GM21529 (cell line): Measurements from ENCODE around the gene IRX5.

Source experiments
- ATAC-seq: cut with Tn5 transposase; IDR thresholded peaks from one replicate; pipeline ENCODE4 v1.9.1; 2021; ENCODE audit not compliant: unreplicated experiment

The IRX5 gene

DNA sequence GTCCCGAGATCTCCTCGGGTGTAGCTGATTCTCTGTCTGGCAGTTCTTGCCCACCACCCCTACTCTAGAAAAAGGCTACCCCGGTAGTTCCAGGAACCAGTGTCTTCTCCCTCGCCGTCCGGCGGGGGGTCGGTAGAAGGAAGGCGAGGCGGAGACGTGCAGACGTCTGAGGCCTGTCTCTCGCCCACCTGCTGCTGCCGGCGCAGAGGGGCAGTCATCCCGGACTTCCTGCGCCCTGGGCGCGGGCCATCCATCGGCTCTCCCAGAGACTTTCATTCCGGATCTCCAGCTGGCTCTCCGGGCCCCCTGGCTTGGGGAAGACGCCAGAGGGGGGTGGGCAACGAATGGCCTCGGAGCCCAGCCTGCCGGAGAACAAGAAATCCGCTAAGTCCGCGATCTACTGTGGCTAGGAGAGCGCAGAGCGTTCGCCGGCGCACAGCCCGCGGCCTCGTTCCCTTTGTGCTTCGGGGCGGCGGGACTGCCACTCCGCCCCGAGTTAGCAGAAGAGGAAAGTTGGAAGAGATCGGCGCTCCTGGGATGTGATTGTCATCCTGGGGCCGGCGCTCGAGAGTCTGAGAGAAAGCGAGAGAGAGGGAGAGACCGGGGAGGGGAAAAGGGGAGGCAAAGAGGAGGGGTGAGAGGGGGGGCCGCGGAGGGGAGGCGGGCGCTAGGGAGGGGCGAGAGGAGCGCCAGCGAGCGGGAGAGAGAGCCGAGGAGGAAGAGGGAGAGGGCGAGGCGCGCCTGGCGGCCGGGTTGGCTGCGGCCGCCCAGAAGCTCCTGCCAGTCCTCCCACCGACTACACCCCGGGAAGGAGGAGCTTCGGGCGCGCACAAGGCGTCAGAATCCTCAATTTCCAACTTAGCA is at the start of gene IRX5:
TSS of gene IRX5 (plus strand) at position 861 of the 864 bp plus-strand sequence. CDS start 334 bp downstream, outside the sequence.
- no peak for ATAC-seq

DNA sequence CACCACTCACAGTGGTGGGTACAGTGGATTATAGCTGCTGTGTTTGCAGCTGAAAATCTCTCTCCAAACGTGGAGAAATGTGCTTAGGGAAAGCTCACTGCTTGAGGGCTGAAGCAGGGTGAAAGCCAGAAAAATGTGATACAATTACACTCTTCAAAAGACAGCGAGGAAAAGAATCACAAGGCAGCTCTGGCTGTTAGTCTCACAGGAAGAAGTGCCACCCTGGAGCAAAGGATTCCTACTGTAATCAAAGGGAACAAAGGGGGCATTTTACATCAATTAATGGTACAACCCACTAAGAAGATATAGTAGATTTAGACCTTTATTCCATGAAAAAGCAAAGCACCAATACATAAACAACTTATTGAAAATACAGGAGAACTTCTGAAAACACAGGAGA is 48.1 kb upstream of the IRX5 start:
- no peak for ATAC-seq

DNA sequence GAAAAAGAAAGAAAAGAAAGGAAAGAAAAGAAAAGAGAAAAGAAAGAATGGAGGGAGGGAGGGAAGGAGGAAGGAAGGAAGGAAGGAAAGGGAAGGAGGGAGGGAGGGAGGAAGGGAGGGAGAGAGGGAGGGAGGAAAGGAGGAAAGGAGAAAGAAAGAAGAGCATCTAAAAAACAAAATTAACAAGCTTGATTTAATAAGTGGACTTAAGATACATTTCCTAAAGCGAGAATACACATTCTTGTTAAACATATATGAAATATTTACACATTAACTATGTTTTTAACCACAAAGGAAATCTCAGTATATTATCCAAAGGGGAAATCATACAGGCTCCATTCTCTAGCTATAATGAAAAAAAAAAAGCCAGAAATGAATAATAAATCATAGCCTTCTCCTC is 47.3 kb upstream of the IRX5 start:
- no peak for ATAC-seq

DNA sequence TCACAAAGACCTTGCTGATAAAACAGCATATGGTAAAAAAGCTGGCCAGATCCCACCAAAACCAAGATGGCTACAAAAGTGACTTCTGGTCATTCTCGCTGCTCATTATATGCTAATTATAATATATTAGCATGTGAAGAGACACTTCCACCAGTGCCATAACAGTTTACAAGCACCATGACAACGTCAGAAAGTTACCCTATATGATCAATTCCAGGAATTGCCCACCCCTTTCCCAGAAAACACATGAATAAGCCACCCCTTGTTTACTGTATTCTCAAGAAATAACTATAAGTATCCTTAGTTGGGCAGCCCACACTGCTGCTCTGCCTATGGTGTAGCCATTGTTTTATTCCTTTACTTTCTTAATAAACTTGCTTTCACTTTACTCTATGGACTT is 44.6 kb upstream of the IRX5 start:
- no peak for ATAC-seq

DNA sequence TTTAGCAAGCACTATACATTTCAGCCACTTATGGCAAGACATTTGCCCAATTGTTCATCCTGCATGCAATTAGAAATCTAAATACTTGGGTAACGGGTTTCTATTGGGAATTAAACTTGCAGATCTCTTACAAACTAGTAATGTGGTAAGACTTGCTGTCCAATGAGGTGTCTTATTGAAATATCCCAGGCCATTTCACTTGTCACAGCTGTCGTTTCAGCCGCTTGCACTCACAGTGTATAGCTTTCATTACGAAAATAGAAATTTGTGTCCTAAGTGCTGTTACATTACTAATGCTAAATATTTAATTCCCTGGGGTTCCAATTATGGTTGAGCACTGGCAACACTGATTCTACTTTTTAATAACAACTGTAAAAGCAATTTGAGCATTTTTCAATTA is 40.3 kb upstream of the IRX5 start:
- ATAC-seq = no peak

DNA sequence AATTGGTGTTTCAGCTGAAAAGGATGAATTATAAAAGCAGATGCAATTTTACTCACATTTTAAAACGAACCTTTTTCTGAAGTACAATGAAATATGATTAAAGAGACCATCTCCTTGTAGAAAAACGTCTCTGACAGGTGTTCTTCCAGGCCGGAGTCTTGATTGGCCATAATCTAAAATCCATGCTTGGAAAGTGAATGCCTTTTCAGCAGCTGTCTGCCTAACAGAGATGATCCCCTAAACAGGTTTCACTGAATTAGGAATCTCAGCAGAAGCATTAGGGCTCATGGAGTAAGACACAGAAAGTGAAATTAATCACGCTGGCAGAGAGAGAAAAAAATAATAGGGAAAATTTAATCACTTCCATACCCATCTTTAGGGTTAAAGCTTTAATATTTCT is 39.3 kb upstream of the IRX5 start:
- ATAC-seq = no peak

DNA sequence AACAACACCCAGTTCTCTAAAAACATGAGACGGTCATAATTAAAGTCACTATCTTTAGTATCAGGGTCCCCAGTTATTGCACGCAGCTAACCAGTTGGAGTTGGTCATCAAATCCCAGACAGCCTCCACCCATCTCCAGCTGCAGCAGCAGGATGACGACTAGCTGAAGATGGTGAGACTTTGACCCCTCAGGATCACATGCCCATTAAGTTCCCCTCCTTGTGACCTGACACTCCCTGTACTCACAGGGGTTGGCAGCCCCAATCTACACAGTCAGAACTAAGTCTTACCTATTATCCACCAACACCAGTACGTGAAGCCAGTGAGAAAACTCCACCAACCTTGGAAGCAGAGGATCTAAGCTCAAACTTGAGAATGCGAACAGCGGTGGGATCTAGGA is 37.7 kb upstream of the IRX5 start:
- ATAC-seq = no peak

DNA sequence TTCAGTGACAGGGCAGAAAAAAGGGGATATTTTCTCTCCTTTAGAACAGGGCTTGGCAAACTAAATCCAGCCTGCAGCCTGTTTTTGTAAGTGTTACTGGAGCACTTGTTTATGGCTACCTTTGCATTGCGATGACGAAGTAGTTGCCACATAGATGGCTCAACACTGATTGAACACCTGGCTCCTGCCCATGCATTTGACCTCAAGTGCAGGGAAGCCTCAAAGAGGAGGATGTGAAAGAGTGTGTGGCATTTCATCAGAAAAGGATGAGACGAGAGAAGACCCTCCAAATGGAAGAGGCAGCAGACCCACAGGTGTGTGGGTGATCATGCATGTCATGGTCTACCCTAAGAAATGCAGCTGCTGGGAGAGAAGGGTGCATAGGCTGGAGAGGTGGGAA is 32.7 kb upstream of the IRX5 start:
- ATAC-seq = no peak

DNA sequence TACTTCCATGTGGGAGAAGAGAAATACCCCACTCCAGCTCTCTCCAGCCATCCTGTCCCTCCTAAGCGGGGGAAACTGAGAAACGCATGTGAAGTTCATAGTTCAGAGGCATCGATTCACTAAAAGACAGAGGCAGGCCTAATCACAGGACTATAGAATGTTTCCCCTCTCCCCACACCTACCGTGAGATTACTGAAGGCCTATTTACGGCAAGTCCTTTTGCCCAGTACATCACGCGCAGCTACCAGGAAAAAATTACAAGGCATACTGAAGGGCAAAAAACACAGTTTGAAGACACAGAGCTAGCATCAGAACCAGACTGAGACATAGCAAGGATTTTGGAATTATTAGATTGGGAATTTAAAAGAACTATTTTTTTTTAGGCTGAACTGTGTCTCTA is 29.1 kb upstream of the IRX5 start:
- ATAC-seq = no peak

DNA sequence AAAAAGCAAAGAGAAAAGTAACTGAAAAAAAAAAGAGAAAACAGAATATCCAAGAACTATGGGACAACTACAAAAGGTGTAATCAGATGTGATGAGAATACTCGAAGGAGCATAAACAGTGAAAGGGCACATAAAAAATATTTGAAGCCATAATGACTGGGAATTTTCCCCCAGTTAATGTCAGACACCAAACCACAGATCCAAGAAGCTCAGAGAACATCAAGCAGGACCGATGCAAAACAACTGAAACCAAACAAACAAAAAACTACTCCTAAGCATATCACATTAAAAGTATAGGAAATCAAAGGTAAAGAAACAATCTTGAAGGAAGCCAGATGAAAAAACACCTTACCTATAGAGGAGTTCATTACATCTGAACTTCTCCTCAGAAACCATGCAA is 27.6 kb upstream of the IRX5 start:
- ATAC-seq = no peak

DNA sequence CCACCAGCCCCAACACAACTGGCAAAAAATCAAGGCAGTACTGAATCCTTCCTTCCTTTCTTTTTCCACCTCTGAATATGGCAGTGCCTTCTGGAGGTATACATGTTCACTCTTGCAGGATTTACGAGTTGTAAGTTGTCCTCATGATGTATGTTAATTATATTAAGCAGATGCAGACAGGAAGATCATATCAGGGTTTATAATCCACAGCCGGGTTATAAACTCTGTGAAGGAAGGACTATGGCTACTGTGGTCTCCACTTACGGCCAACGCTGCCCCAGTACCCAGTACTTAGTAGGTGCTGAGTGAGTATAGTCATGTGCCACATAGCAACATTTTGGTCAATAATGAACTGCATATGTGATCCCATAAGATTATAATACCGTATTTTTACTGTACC is 19.6 kb upstream of the IRX5 start:
- no peak for ATAC-seq

DNA sequence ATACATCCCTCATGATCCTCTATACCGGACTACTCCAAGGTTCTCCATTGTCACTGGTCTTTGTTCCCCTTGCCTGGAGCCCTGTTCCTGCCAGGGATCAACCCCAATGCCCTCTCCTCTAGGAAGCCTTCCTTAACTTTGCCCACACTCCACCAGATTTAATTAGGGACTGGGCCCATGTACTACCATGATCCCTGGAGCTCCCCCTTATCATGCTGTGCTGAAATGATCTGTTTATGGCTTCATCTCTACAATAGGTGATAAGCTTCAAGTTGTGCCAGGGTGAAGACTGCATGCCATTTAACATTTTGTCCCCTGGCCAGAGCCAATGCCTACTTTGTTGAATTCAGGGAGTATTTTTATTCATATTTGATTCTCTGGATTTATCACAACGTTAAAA is 17.9 kb upstream of the IRX5 start:
- no peak for ATAC-seq

DNA sequence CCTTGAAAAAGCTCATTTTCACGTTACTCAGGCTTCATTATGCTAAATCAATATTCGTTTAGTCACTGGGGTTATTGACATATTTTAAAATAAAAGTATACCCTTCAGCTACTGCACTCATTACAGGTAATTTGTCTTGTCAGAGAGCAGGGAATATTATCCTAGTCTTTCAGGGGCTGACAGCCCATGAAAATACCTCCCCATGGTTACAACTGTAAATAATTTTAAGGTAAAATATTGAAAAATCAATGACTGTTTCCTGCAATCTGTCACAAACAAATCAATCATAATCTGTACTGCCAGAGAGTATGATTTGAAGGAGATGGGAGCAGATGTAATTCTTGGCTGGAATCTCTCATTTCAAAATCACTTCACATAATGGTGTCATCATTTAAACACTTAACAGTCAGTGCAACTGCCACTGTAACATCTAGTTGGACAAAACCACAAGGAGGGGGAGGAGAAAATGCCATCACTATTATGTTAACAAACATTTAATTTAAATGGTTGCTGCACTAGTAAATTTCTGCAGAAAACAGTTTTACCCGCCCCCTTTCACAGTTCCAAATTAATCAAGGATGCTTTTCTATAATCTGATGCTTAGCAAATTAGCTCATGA is 9.3 kb upstream of the IRX5 start:
- no peak for ATAC-seq

DNA sequence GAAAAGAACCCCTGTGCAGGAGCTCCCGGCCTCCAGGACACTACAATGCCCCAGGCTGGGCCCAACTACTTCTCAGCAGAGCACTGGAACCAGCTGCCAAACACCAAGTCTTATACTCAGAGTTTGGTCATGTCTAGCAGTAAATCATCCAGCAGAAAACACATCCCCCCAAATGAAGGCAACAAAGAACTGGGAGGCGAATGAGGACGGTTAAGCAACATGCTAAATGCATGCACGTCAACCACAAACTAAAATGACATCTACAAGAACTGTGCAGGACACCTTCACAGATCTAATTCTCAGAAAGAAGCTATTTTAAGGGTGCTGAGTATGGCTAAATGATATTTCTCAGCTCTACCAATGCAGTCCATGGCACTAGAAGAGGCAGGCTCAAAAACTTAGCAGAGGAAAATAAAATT is 7.6 kb upstream of the IRX5 start:
- ATAC-seq = no peak

DNA sequence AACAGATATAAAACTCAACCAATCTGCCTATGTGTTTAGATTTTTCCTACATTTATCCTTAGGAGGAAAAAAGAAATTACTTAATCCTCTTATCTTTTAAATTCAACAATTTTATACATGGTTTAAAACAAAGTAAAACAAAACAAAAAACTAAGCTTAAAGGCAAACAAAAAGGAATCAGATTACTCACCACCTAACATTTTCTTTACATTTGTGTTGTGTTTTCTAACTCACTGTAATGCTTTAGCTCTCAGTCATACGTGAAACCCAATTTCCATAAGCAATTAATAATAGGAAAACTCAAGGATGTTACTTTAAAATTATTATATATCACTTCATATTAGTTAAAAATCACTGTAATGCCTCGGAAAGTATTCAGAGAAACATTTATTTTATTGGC is 6.7 kb upstream of the IRX5 start:
- ATAC-seq = no peak

DNA sequence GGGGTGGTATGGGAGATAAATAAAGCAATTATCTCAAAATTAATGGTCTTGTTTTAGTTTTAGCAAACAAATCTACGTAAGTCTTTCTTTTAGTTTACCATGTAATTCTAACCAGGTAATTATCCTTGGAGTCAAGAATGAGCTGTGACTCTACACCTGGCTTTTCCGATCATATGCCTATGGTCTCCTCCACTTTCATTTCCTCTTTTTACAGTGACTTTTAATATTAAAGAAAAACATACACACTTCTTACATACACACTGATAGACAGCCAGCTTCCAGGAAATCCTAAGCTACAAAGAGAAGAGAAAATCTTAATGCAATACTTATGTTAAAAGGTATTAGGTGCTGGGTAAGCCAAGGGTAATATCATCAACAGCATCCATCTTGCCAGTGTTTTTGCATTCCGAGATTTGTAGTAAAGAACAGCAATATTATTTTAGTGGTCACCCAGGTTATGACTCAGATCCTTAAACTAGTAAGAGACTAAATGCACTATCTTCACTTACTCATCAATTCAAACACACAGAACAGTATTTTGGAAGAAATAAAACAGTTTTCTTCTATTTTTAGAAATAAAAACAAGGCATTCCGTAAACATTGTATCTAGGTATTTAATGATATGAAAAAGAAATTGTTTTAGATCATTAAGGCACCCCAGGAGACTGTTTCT is 4.4 kb upstream of the IRX5 start:
- ATAC-seq = no peak

DNA sequence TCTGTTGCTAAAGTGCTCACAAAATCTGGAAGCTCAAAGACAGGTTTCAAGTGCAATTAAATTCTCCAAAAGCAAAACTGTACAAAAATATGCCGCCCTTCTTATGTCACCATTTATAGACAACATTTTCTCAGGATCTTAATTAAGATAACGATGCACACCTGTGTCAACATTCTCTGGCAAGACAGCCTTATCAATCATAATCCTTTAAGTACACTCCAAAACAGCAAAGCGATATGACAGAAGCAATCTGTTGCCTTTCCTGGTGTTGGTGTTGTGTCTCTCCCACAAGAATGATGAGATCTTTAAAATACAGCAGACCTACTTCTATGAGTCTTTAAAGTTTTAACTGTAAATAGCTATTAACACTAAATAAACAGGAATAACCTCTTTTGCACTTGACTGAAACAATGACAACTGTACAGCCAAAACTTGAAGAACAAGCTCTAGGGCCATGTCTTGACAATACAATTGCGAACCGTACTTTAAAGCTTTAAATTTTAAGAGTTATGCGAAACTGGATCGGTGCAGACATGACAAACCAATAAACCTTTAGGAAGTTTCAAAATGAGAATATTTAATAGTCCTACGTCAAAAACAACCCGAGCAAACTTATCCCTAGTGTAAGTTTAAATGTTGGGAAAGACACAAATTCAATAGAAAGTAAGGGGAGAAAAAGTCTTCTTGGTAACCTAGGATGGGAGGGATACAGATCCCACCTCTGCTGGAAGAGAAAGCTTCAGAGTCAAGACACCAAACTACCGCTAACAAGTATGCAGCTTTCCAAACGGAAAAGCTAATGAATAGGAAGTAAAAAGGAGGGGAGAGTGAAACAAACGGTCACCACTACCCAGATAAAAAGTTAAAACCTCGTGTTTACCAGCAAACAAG is 3.3 kb upstream of the IRX5 start:
- no peak for ATAC-seq

DNA sequence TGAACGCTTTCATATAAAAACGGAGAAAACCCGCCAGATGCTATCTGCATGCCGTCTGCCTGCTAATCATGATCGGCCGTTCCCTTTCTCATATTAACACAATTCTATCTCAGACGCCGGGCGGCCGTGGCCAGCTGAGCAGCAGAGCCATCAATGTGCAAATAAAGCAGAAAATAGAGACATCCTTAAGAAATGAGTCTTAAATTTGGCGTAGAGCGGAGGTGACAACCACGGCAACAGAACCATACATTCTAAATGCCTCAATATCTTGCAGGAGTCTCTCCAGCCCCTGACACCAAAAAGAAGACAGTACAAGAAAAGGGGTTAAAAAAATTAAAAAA is 2.7 kb upstream of the IRX5 start:
- no peak for ATAC-seq

DNA sequence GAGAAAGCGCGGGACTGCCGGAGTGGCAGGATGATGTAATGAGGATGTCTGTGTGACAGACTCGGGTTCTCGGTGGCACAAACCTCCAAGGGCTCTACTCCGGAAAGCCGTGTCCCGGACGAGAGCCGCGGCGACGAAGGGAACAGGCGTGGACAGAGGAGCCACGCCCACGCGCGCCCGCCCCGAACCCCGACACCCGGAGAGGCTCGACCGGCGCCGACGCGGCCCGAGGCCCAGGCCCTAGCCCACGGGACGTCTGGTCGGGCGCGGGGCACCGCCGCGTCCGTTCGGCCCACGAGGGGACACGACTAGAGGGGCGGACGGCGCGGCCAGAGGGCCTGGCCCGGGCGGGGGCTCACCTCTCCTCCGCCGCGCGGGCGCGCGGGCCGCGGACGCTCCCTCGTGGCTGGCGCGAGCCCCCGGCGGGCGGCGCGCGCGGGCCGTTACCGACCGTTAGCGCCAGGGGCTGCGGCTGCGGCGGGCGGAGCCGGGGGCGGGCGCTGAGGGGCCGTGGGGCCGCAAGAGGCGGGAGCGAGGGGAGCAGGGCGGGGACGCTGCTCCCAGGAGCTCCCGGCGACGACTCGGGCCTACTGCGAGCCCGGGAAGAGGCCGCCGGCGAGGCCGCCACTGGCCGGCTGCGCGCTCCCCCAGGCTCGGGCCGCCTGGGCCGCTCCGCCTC is 2.1 kb upstream of the IRX5 start:
- ATAC-seq = peak; percentile 27

DNA sequence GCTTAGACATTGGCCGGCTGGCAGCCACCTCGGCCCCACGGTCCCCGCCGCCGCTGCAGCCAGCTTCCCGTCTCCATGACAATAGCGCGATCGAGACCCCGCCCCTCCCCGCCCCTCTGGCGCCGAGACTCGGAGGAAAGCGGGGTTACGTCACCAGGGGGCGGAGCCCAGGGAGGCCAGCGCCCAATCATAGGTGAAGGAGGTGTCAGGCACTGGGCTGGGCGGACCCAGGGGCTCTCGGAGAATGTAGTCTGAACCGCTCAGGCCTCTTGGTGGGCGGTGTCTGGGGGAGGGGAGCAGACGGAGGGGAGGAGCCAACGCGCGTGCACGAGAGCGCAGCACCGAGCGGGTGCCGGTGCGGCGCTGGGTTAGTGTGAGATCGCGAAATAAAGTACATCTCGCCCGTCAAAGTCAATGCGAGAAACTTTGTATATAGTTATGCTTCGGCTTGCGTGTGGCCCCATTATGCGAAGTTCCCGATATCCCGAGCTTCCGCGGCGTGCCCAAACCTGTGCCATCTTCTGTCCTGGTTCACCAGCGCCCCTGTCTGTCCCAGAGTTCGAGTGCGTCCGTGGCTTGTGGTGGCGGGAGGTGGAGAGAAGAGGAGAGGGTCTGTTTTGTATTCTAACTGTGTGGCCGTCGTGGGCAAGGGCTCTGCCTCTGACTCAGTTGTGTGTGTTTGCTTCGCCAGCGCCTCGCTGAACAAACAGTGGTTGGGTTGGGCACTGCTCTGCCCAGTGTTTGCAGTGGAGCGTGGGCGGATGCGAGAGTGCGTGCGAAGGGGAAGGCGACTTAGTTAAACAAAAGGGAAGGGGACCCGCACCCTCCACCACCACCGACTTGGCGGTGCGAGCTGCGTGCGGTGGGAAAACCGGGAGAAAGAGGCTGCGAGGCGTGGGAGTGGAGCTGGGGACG is 1.3 kb upstream of the IRX5 start:
- peak; percentile 96 for ATAC-seq
